ENCODE results near the gene CCNG1. TPM values are rescaled to one million over a fixed set of nuclear protein-coding genes. Genes with fewer than 3 reads are reported as not detected.

The CCNG1 gene
- total RNA-seq, 1 experiment from 2014 or later, result 70.0 TPM

DNA sequence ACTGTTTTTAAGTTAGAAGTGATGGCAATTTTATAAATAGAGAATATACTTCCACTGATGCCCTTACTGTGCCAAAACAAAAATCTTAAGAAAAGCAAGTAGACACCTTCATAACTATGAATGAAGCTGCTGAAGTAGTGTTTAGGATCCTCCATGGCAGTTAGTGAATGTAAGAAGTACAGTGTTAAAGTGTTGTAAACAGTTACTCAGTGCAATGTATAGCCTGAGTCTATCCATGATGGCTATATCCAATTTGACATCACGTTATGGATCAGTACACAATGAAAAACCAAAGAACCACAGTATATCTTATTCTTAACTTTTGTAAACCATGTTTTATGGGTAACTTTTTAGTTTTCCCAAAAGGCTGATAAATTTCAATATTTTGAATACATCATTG lies 7.1 kb downstream of the CCNG1 start:
- no TSS peak for BruUV-seq (replicated peaks)
- Histone ChIP-seq H3K36me3 (ENCODE audit: low read depth, low read length) (peaks cover 76% of the 10 kb centered on the region), H2AFZ (ENCODE audit: low read length) (no peak overlapping the region), H3F3A (ENCODE audit: low read length, unreplicated experiment) (no peaks in the 10 kb centered on the region), H3K4me3 (ENCODE audit: low read length) (no peak overlapping the region), H3K9ac (ENCODE audit: low read length) (no peak overlapping the region), H3K9me2 (replicated peaks; ENCODE audit: low read length) (no peaks in the 10 kb centered on the region), H3K4me2 (ENCODE audit: low read length) (no peak overlapping the region), H4K20me1 (ENCODE audit: low read length) (0 out of 2 replicates have a peak, but pooled peaks cover 9% of the 10 kb centered on the region), H3K4me1 (ENCODE audit: insufficient read depth, low read length) (peaks cover 9% of the 10 kb centered on the region), H3K27ac (ENCODE audit: low read length) (no peak overlapping the region), H3K9me3 (ENCODE audit: low read length) (no peaks in the 10 kb centered on the region), H3K79me2 (ENCODE audit: low read length) (peaks cover 19% of the 10 kb centered on the region), H3K27me3 (ENCODE audit: low read length) (no peaks in the 10 kb centered on the region)
- no peak for ATAC-seq
- TF ChIP-seq, protein P1, sequence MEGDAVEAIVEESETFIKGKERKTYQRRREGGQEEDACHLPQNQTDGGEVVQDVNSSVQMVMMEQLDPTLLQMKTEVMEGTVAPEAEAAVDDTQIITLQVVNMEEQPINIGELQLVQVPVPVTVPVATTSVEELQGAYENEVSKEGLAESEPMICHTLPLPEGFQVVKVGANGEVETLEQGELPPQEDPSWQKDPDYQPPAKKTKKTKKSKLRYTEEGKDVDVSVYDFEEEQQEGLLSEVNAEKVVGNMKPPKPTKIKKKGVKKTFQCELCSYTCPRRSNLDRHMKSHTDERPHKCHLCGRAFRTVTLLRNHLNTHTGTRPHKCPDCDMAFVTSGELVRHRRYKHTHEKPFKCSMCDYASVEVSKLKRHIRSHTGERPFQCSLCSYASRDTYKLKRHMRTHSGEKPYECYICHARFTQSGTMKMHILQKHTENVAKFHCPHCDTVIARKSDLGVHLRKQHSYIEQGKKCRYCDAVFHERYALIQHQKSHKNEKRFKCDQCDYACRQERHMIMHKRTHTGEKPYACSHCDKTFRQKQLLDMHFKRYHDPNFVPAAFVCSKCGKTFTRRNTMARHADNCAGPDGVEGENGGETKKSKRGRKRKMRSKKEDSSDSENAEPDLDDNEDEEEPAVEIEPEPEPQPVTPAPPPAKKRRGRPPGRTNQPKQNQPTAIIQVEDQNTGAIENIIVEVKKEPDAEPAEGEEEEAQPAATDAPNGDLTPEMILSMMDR (conservative IDR thresholded peaks at IDR 0.05; ENCODE audit: low read depth, low read length), result no peak
- ChIA-PET CTCF (no interaction called here), POLR2A (ENCODE audit: unreplicated experiment) (no interaction called here)
- intact Hi-C loops (cut with micrococcal nuclease), result no loop called here
- no peak for DNase-seq

DNA sequence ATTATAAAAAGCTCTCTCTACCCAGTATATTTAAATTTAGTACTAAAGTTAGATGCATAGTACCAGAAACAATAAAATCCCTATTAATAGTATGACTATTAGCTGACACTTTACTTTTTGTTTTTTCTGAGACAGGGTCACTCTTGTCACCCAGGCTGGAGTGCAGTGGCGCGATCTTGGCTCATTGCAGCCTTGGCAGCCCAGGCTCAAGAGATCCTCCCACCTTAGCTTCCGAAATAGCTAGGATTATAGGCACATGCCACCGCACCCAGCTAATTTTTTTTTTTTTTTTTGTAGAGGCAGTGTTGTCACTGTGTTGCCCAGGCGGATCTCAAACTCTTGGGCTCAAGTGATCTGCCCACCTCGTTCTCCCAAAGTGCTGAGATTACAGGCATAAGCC lies 8.0 kb downstream of the CCNG1 start:
- no peak for TF ChIP-seq EZH2 (IDR thresholded peaks at IDR 0.05; ENCODE audit: low read length, unreplicated experiment)
- TF ChIP-seq EZH2phosphoT487 (IDR thresholded peaks at IDR 0.05; ENCODE audit: borderline replicate concordance, low read length), result no peak
- TF ChIP-seq, protein P1 (conservative IDR thresholded peaks at IDR 0.05; ENCODE audit: low read depth, low read length), result no peak
- intact Hi-C loops (cut with micrococcal nuclease), result no loop called here
- 0 out of 2 replicates have a peak, but pooled peaks cover under 1% of the 10 kb centered on the region for H4K20me1 ChIP-seq (ENCODE audit: low read length)
- peaks cover under 1% of the 10 kb centered on the region; the same call in 1 of the 2 replicates for H3K4me1 ChIP-seq (ENCODE audit: insufficient read depth, low read length)
- H3F3A ChIP-seq (ENCODE audit: low read length, unreplicated experiment), result no peaks in the 10 kb centered on the region
- no peak overlapping the region for H3K9ac ChIP-seq (ENCODE audit: low read length)
- H3K9me2 ChIP-seq (replicated peaks; ENCODE audit: low read length), result no peaks in the 10 kb centered on the region
- ChIA-PET POLR2A (ENCODE audit: unreplicated experiment) (no interaction called here), CTCF (no interaction called here)
- peaks cover 10% of the 10 kb centered on the region for H3K79me2 ChIP-seq (ENCODE audit: low read length)
- H3K27me3 ChIP-seq (ENCODE audit: low read length), result no peaks in the 10 kb centered on the region
- no peak overlapping the region for H2AFZ ChIP-seq (ENCODE audit: low read length)
- peaks cover 71% of the 10 kb centered on the region for H3K36me3 ChIP-seq (ENCODE audit: low read depth, low read length)
- ATAC-seq, result no peak
- H3K4me2 ChIP-seq (ENCODE audit: low read length), result no peak overlapping the region
- BruUV-seq (replicated peaks), result no TSS peak
- H3K4me3 ChIP-seq (ENCODE audit: low read length), result no peak overlapping the region
- H3K9me3 ChIP-seq (ENCODE audit: low read length), result no peaks in the 10 kb centered on the region
- DNase-seq, result no peak
- no peak overlapping the region for H3K27ac ChIP-seq (ENCODE audit: low read length)

DNA sequence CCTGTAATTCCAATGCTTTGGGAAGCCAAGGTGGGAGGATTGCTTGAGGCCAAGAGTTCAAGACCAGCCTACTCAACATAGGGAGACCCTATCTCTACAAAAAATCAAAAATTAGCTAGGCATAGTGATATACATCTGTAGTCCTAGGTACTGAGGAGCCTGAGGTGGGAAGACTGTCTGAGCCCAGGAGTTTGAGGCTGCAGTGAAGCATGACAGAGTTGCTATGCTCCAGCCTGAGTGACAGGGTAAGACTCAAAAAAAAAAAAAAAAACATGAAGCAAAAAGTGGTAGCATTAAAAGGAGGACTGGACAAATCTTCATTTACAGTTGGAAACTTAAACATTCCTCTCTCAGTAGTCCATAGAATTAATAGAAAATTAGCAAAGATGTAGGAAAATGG lies 9.8 kb downstream of the CCNG1 start:
- Histone ChIP-seq H3K27ac (ENCODE audit: low read length) (no peak overlapping the region), H4K20me1 (ENCODE audit: low read length) (no peaks in the 10 kb centered on the region), H3F3A (ENCODE audit: low read length, unreplicated experiment) (no peaks in the 10 kb centered on the region), H3K4me1 (ENCODE audit: insufficient read depth, low read length) (no peaks in the 10 kb centered on the region), H3K79me2 (ENCODE audit: low read length) (no peaks in the 10 kb centered on the region), H3K4me3 (ENCODE audit: low read length) (no peak overlapping the region), H3K36me3 (ENCODE audit: low read depth, low read length) (peaks cover 56% of the 10 kb centered on the region), H2AFZ (ENCODE audit: low read length) (no peak overlapping the region), H3K9me2 (replicated peaks; ENCODE audit: low read length) (no peaks in the 10 kb centered on the region), H3K27me3 (ENCODE audit: low read length) (no peaks in the 10 kb centered on the region), H3K9me3 (ENCODE audit: low read length) (no peaks in the 10 kb centered on the region), H3K4me2 (ENCODE audit: low read length) (no peak overlapping the region), H3K9ac (ENCODE audit: low read length) (no peak overlapping the region)
- POLR2A ChIA-PET (ENCODE audit: unreplicated experiment), result no interaction called here
- CTCF ChIA-PET, result no interaction called here
- TF ChIP-seq EZH2phosphoT487 (IDR thresholded peaks at IDR 0.05; ENCODE audit: borderline replicate concordance, low read length) (no peak), EZH2 (IDR thresholded peaks at IDR 0.05; ENCODE audit: low read length, unreplicated experiment) (no peak)
- TF ChIP-seq, protein P1 (conservative IDR thresholded peaks at IDR 0.05; ENCODE audit: low read depth, low read length), result no peak
- no TSS peak for BruUV-seq (replicated peaks)
- ATAC-seq (no peak), DNase-seq (no peak)
- intact Hi-C loops (cut with micrococcal nuclease), result no loop called here
